NK-92 treated with Interleukin-12 subunit alpha and Interleukin-12 subunit beta, amount 100 ng/mL, for 24 hours (cell line): ENCODE measurements around the gene ANKMY1.

Experiments used
- DNase-seq: peaks from one replicate; lab custom pipeline; 2025; lab: John Stamatoyannopoulos, UW

ANKMY1 gene

GRCh38 chr2:240459401-240460252 lies 98.2 kb downstream of the ANKMY1 start:
- DNase-seq, result no peak

GRCh38 chr2:240458900-240459391 lies 98.8 kb downstream of the ANKMY1 start:
- DNase-seq, result no peak

- DNase-seq, result no peak
Observed at GRCh38 chr2:240458044-240458899, 99.5 kb downstream of the ANKMY1 start.

GRCh38 chr2:240457223-240458043 lies 100.4 kb downstream of the ANKMY1 start:
- DNase-seq, result no peak

- DNase-seq, result no peak
Observed at GRCh38 chr2:240456447-240457222, 101.2 kb downstream of the ANKMY1 start.

GRCh38 chr2:240455647-240456446 lies 101.9 kb downstream of the ANKMY1 start:
- DNase-seq, result no peak

- no peak for DNase-seq
Observed at GRCh38 chr2:240455272-240455646, 102.5 kb downstream of the ANKMY1 start.

GRCh38 chr2:240454106-240454901 lies 103.5 kb downstream of the ANKMY1 start:
- no peak for DNase-seq

GRCh38 chr2:240453461-240454105 lies 104.2 kb downstream of the ANKMY1 start:
- no peak for DNase-seq

GRCh38 chr2:240452462-240453256 lies 105.1 kb downstream of the ANKMY1 start:
- no peak for DNase-seq

- no peak for DNase-seq
Observed at GRCh38 chr2:240451791-240452461, 105.9 kb downstream of the ANKMY1 start.

- no peak for DNase-seq
Observed at GRCh38 chr2:240451108-240451611, 106.6 kb downstream of the ANKMY1 start.

GRCh38 chr2:240450532-240451107 lies 107.2 kb downstream of the ANKMY1 start:
- DNase-seq, result no peak

- DNase-seq, result no peak
Observed at GRCh38 chr2:240449764-240450531, 107.8 kb downstream of the ANKMY1 start.

GRCh38 chr2:240448387-240449274 lies 109.2 kb downstream of the ANKMY1 start:
- no peak for DNase-seq
